Renal cortex interstitium (tissue), 11 donors: ENCODE measurements around the gene ETFRF1. TPM values are rescaled to one million over a fixed set of nuclear protein-coding genes. Genes with fewer than 3 reads are reported as not detected.

ENCODE experiments used
- DNase-seq, 11 donors: peaks; one replicate each; pipeline ENCODE4 v3.0.0-alpha.2; 2013; ENCODE audit warnings: low read depth in 9 of 11, low spot score in 4 of 11; ENCODE audit errors: extremely low read depth in 1 of 11
- polyA plus RNA-seq, 3 donors: library from polyadenylated mRNA; unstranded; fragments of 120-200 nt; gene quantifications; one replicate each; pipeline ENCODE4 v1.2.1, GENCODE V29; 2013; ENCODE audit not compliant: insufficient read length in 3 of 3

Gene ETFRF1
- polyA plus RNA-seq, 3 donors, result 36.6 to 45.1 (median 40.7) TPM

- peak in 1 of 11 donors; percentile 2 for DNase-seq
Measured at GRCh38 chr12:25194722-25195055, 348 bp upstream of the ETFRF1 start.

- no peak for DNase-seq
Measured at GRCh38 chr12:25197608-25198007, 2.6 kb downstream of the ETFRF1 start.

- DNase-seq, result no peak
Measured at GRCh38 chr12:25200703-25201102, 5.7 kb downstream of the ETFRF1 start.

GRCh38 chr12:25202137-25202536 is 7.1 kb downstream of the ETFRF1 start:
- no peak for DNase-seq

GRCh38 chr12:25207411-25207810 is 12.4 kb downstream of the ETFRF1 start:
- no peak for DNase-seq

GRCh38 chr12:25207846-25208245 is 12.8 kb downstream of the ETFRF1 start:
- no peak for DNase-seq

- DNase-seq, result no peak
Measured at GRCh38 chr12:25208554-25208953, 13.5 kb downstream of the ETFRF1 start.

GRCh38 chr12:25213338-25213737 is 18.3 kb downstream of the ETFRF1 start:
- no peak for DNase-seq

- DNase-seq, result no peak
Measured at GRCh38 chr12:25236190-25236589, 41.2 kb downstream of the ETFRF1 start.

- no peak for DNase-seq
Measured at GRCh38 chr12:25236626-25237025, 41.6 kb downstream of the ETFRF1 start.

- peak in 3 of 11 donors; percentile 21 to 52 (median 26) for DNase-seq
Measured at GRCh38 chr12:25241167-25242020, 46.4 kb downstream of the ETFRF1 start.

- no peak for DNase-seq
Measured at GRCh38 chr12:25242981-25243679, 48.1 kb downstream of the ETFRF1 start.

- DNase-seq, result no peak
Measured at GRCh38 chr12:25243680-25243990, 48.6 kb downstream of the ETFRF1 start.

- DNase-seq, result no peak
Measured at GRCh38 chr12:25245491-25245890, 50.5 kb downstream of the ETFRF1 start.

GRCh38 chr12:25248137-25248536 is 53.1 kb downstream of the ETFRF1 start:
- DNase-seq, result no peak

- no peak for DNase-seq
Measured at GRCh38 chr12:25248732-25249131, 53.7 kb downstream of the ETFRF1 start.

- peak in 8 of 11 donors; percentile 10 to 51 (median 32) for DNase-seq
Measured at GRCh38 chr12:25249931-25250738, 55.1 kb downstream of the ETFRF1 start.

- DNase-seq, result peak; percentile 83 to 98 (median 96)
Measured at GRCh38 chr12:25250744-25251730, 56.0 kb downstream of the ETFRF1 start, which contains the start of gene KRAS. Gene KRAS, minus strand, starts transcription at chr12:25250929.

- DNase-seq, result no peak
Measured at GRCh38 chr12:25251769-25252168, 56.7 kb downstream of the ETFRF1 start.
